Measurements from ENCODE around the gene UQCRQ. TPM values are rescaled to one million over a fixed set of nuclear protein-coding genes. Genes with fewer than 3 reads are reported as not detected.

UQCRQ gene
- total RNA-seq, 4 donors from 2014 or later: 160 to 232 (median 193) TPM

DNA sequence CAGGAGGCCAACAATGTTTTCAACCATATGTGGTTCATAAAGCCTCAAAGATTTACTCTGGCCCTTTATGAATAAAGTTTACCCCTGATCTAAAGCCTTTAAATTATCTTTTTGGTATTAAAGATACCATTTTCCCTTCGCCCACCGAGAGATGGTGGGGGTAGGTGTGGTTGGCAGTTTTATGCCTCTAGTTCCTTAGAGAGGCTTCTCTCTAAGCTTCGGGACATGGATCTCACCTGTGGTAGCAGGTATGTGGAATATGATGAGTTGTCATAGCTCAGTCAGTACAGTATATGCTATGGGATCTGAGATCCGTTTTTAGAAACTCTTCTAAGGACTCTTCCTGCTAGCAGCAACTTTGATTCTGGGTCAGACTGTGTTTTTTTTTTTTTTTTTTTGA is 2.3 kb downstream of the UQCRQ start:
- Histone ChIP-seq H3K4me1 (peaks cover 10 to 29% (median 14%) of the 10 kb centered on the region in 3 donors), H3K27me3 (no peaks in the 10 kb centered on the region), H3K9me3 (no peaks in the 10 kb centered on the region), H3K4me3 (no peak overlapping the region), H3K36me3 (peaks cover 0 to 57% (median 10%) of the 10 kb centered on the region in 3 donors), H3K27ac (no peak overlapping the region)
- WGBS, 2 donors: 73 to 90% methylated on average over 4 of the region's 4 CpGs
- intact Hi-C loops (cut with DNase I): no loop called here
- DNase-seq: no peak
- TF ChIP-seq POLR2A (IDR thresholded peaks at IDR 0.05): no peak
- TF ChIP-seq, protein P1, sequence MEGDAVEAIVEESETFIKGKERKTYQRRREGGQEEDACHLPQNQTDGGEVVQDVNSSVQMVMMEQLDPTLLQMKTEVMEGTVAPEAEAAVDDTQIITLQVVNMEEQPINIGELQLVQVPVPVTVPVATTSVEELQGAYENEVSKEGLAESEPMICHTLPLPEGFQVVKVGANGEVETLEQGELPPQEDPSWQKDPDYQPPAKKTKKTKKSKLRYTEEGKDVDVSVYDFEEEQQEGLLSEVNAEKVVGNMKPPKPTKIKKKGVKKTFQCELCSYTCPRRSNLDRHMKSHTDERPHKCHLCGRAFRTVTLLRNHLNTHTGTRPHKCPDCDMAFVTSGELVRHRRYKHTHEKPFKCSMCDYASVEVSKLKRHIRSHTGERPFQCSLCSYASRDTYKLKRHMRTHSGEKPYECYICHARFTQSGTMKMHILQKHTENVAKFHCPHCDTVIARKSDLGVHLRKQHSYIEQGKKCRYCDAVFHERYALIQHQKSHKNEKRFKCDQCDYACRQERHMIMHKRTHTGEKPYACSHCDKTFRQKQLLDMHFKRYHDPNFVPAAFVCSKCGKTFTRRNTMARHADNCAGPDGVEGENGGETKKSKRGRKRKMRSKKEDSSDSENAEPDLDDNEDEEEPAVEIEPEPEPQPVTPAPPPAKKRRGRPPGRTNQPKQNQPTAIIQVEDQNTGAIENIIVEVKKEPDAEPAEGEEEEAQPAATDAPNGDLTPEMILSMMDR (IDR thresholded peaks at IDR 0.05): no peak

DNA sequence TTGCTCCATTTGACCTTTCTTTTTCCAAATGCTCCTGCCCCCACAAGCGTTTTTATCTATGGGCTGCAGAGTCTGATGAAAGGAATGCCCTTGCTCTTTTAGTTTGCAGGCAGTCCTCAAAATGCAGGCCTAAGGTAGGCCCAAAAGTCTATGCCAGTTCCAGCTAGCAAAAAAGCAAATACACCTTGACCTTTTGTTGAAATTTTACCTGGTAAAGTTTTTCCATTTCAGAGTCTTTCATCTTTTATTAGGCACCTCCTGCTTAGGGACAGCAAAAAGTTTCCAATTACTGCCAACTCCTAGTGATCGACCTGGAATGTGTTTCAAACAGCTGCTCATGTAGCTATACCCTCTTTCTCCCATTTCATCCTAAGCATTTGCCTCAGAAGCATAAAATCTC is 4.4 kb downstream of the UQCRQ start:
- 59 to 75% methylated on average over 2 of the region's 2 CpGs for WGBS, 2 donors
- Histone ChIP-seq H3K9me3 (no peaks in the 10 kb centered on the region), H3K36me3 (peaks cover 0 to 77% (median 10%) of the 10 kb centered on the region in 3 donors), H3K4me3 (no peak overlapping the region), H3K4me1 (peaks cover 10 to 24% (median 10%) of the 10 kb centered on the region in 3 donors), H3K27me3 (no peaks in the 10 kb centered on the region), H3K27ac (no peak overlapping the region)
- TF ChIP-seq, protein P1 (IDR thresholded peaks at IDR 0.05): no peak
- no peak for TF ChIP-seq POLR2A (IDR thresholded peaks at IDR 0.05)
- intact Hi-C loops (cut with DNase I): loop anchor here (5.0 kb wide), 1 partner anchor 44 kb away; no protein-coding TSS in a partner anchor
- DNase-seq: no peak

DNA sequence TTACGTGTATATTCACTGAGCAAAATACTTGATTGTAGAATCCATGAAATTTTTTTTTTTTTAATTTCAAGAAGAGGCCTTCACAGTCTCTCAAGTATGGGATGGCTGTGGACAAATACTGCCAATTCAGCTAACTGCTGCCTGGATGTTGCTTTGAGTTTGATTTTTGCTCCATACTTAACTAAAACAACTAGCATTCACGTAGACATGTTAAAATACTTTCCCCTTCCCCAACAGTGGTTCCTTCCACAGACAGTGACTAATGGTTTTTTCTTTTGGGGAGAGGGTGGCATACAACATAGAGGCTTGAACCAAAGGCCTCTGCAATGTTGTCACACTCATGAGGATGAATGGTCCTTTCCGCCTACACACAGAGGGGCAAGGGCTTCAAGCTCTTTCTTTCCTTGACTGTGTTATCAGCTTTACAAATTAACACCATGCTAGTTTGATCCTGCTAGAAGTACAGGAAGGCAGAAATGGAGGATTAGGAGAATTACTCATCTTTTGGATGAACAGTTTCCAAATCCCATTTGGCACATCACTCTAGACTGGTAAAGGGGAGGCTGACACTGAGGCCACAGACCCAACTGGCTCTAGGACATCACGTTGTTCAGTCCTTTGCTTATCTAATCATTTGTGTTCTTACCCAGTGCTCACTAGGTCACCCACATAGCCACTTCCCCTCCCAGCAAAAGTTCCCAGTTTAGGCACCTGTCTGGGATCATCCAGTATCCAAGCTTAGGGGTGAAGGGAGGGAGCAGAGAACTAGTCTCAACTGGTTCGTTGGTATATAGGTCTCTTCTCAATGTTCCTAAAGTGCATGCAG is 5.2 kb downstream of the UQCRQ start:
- TF ChIP-seq POLR2A (IDR thresholded peaks at IDR 0.05): no peak
- TF ChIP-seq, protein P1 (IDR thresholded peaks at IDR 0.05): no peak
- intact Hi-C loops (cut with DNase I): loop anchor here (5.0 kb wide), 1 partner anchor 44 kb away; no protein-coding TSS in a partner anchor

DNA sequence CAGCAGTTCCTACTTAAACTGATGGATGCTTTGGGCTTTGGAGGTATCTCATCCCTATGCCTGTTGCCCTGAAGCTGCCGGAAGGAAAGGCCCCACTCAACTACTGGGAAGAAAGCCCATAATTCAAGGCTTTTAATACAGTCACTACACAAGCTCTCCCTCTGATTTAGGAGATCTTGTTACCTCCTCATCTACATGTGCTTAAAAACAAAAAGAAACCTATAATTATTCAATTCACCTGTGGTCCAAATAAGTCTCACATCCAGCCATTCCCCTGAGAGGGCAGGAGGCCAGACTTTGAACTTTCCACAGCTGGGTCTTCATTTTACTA is 6.3 kb downstream of the UQCRQ start:
- intact Hi-C loops (cut with DNase I): loop anchor here (5.0 kb wide), 1 partner anchor 45 kb away; no protein-coding TSS in a partner anchor
- no peak overlapping the region for H3K4me3 ChIP-seq
- DNase-seq: no peak
- H3K27me3 ChIP-seq: no peaks in the 10 kb centered on the region
- WGBS, 2 donors: 100% methylated on average over 1 of the region's 1 CpG
- peaks cover under 1 to 18% (median 4%) of the 10 kb centered on the region in 3 donors for H3K4me1 ChIP-seq
- H3K27ac ChIP-seq: no peak overlapping the region
- no peaks in the 10 kb centered on the region for H3K9me3 ChIP-seq
- peaks cover 0 to 92% (median 10%) of the 10 kb centered on the region in 3 donors for H3K36me3 ChIP-seq
- TF ChIP-seq POLR2A (IDR thresholded peaks at IDR 0.05): no peak
- TF ChIP-seq, protein P1 (IDR thresholded peaks at IDR 0.05): no peak

More for the DNA sequence above, 5.2 kb downstream of the UQCRQ start:
- Histone ChIP-seq H3K36me3 (peaks cover 0 to 84% (median 10%) of the 10 kb centered on the region in 3 donors), H3K27me3 (no peaks in the 10 kb centered on the region), H3K4me1 (peaks cover 9 to 23% (median 10%) of the 10 kb centered on the region in 3 donors), H3K9me3 (no peaks in the 10 kb centered on the region), H3K4me3 (no peak overlapping the region), H3K27ac (no peak overlapping the region)
- DNase-seq: no peak
- WGBS, 2 donors: 60 to 62% methylated on average over 5 of the region's 5 CpGs

All from esophagus squamous epithelium (tissue), 5 donors.